ENCODE results near the gene HACL1.
"Not testable (repeated sequence)": the region's sequence is repeated elsewhere in the genome, so short reads cannot be mapped to it uniquely, and the experiment has no call there.

Gene HACL1

DNA sequence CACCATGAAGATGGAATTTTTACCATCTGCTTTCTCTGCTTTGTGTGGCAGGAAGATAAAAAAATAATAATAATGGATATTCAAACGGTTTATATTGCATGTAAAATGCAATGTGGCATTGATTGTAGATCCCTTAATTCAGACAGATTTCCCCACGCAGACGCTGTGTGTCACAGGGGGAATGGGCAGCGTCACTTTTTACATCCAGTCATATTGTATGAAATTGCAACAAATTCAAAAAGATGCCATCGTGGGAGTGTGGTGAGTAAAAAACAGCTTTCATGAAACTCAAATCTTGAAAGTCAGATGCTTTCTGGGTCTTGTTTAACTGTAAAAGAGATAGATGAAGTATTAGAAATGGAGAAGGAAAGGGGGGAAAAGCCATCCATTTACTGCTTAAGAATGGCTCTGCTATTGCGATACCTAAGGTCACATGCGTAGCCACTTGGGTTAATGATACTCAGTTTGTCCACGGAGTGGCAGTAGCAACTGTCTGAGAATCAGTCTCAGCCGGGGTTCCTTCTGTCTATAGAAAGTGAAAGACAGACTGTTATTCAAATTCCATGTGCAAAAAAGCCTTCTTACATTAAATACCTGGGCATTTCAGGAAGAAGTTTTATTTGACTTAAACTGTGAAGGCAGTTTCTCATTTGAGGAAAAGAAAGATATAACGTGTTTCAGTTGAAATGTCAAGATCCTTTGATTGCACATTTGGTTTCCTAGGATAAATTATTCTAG, 28.7 kb upstream of the HACL1 start:
- no peak for DNase-seq

DNA sequence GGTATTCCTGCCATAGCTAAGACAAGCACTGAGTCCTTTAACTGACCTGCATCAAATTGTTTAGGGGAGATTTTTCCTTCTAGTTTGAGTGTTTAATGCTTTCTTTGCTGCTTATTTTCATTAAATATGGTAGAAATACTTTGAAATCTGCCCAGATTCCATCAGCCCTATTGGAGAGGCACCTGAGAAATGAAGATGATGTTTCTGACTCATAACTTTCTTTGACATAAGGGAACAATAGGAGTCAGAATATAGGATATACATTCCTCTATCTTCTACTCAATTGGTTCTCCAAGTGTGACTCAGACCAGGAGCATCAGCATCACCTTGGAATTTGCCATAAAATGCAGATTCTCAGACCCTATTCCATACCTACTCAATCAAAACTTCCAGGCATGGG, 27.6 kb upstream of the HACL1 start:
- DNase-seq: no peak

DNA sequence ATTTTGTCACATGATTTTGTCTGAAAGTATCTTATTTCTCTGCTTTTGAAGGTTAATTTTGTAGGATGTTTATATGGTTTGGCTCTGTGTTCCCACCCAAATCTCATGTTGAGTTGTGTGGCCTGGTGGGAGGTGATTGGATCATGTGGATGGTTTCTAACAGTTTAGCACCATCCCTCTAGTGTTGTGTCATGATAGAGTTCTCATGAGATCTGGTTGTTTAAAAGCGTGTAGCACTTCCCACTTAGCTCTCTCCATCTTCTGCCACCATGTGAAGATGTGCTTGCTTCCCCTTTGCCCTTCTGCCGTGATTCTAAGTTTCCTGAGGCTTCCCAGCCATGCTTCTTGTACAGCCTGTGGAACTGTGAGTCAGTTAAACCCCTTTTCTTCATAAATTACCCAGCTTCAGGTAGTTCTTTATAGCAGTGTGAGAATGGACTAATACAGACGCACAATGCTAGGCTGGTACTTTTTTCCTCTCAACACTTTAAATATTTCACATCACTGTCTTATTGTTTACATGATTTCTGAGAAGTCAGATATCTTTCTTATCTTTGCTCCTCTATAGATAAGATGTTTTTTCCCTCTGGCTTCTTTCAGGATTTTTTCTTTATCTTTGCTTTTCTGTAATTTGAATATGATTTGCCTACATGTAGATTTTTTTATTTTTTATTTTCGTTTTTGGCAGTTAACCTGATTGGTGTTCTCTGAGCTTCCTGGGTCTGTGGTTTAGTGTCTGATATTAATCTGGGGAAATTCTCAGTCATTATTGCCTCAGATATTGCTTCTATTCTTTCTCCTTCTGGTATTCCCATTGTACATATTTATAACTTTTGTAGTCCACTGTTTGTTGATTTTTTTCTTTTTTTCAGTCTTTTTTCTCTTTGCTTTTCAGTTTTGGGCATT, 22.4 kb upstream of the HACL1 start:
- DNase-seq: no peak

DNA sequence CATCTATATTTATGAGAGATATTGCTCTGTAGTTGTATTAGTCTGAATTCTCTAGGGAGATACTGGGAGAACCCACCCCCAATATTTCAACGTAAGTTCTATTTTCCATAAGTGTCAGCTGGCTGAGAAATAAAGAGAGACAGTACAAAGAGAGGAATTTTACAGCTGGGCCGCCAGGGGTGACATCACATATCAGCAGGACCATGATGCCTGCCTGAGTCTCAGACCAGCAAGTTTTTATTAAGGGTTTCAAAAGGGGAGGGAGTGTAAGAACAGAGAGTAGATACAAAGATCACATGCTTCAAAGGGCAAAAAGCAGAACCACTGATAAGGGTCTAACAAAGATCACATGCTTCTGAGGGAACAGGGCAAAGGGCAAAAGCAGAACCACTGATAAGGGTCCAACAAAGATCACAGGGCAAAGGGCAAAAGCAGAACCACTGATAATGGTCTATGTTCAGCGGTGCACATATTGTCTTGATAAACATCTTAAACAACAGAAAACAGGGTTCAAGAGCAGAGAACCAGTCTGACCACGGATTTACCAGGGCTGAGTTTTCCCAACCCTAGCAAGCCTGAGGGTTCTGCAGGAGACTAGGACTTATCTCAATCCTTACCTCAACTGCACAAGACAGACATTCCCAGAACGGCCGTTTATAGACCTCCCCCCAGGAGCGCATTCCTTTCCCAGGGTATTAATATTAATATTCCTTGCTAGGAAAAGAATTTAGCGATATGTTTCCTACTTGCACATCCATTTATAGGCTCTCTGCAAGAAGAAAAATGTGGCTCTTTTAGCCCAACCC, 18.5 kb upstream of the HACL1 start:
- DNase-seq: not testable (repeated sequence)

DNA sequence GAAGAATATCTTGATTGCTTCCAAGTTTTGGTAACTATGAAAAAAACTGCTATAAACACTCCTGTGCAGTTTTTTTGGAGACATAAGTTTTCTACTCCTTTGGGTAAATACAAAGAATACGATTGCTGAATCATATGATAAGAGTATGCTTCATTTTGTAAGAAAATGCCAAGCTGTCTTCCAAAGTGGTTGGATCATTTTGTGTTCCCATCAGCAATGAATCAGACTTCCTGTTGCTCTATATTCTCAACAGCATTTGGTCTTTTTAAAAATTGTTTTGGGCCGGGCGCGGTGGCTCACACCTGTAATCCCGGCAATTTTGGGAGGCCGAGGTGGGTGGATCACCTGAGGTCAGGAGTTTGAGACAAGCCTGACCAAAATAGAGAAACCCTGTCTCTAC, 14.7 kb upstream of the HACL1 start:
- DNase-seq: no peak

DNA sequence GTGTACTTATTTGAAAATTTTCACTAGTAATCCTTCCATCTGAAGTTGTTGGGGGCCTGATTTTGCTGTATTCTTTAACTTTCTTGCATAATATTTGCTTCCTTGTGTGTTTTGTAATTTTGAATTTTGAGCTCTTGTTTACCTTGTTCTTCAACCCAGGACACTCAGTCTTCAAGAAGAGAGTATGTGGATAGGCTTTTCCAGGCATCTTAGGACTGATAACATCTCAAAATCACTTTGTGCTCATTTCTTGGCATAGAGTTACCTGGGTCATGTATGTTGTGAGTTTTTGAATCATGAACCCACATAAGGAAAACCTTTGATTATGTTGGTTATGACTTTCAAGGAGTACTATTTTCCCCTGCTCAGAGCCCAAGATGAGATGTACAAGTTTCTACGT, 13.6 kb upstream of the HACL1 start:
- no peak for DNase-seq

DNA sequence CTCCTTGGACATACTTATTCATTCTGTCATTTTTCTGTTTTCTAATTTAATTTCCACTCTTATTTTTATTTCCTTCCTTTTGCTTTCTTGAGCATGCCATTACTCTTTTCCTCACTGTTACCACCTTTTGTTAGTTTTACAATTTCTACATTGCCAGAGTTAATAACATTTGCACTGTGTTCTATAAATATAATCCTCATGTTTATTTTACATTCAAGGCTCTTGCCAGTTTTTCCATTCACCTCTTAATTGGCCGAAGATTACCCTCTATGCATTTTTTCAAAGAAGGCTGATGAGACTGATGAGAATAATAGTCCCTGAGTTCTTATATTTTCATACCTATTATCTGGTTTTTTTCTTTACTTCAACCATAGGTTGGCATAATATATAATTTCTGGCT, 10.6 kb upstream of the HACL1 start:
- no peak for DNase-seq

DNA sequence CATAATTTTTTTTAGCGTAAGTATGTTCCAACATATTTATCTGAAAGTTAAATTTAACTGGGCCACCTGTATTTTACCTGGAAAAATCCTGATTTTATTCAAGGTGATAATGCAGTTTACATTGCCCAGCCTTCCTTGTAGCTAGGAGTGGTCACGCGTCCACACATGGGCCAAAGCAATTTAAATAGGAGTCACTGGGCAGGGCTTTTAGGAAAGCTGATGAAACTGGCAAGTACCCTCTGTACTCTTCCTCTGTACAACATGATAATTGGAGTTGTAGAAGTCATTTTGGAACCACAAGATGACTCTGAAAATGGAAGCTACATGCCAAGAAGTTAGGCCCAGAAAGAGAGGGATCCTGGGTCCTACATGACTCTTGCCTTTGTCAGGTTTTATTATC, 9.6 kb upstream of the HACL1 start:
- DNase-seq: no peak

DNA sequence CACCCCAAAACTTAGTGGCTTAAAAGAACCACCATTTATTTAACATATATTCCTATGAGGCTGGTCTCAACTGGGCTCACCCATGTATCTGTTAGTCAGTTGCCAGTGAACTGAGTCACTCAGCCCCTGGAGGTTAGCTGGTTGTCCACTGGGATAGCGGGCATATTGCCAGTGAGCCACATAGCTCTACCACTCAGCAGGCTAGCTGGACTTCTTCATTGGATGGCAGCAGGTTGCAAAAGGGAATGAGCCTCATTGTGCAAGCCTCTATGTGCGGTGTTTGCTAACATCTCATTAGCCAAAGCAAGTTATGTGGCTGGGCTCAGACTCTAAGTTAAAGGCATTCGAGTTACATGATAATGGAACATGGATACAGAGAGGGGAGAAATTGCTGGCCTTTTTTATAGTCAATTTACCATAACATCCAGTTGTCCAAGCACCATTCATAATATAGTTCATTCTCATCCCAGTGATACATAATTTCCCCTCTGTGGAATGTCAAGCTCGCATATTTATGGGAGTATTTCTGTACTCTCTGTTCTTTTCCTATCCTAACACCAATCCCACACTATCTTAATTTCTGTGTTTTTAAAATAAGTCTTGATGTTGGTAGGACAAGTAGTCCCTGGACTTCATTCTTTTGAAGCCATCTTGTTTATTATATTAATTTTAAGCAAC, 8.9 kb upstream of the HACL1 start:
- no peak for DNase-seq

DNA sequence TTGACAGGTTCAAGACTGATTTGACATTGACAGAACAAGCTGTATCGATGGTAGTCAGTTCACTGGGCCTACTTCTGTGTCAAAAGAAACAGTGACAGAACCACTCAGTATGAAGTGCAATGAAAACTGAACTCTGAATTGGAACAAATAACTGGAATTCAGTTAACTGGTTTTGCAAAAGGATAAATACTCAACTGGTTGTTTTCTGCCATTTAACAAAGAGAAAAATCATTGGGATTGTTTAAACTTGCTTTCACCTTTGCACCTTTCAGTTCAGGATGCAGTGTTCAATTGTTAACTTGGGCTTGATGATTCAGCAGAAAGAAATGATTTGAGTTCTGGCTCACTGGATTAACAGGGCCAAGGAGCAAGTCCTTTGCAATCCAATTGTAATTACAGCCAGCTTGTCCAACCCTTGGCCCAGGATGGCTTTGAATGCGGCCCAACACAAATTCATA, 5.1 kb upstream of the HACL1 start:
- no peak for DNase-seq

DNA sequence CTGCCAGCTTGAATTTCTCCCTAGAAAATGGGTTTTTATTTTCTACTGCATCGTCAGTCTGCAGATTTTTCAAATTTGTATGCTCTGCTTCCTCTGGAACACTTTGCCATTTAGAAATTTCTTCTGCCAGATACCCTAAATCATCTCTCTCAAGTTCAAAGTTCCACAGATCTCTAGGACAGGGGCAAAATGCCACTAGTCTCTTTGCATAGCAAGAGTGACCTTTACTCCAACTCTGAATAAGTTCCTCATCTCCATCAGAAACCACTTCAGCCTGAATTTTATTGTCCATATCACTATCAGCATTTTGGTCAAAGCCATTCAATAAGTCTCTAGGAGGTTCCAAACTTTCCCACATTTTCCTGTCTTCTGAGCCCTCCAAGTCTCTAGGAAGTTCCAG, 3.2 kb upstream of the HACL1 start:
- DNase-seq: not testable (repeated sequence)

DNA sequence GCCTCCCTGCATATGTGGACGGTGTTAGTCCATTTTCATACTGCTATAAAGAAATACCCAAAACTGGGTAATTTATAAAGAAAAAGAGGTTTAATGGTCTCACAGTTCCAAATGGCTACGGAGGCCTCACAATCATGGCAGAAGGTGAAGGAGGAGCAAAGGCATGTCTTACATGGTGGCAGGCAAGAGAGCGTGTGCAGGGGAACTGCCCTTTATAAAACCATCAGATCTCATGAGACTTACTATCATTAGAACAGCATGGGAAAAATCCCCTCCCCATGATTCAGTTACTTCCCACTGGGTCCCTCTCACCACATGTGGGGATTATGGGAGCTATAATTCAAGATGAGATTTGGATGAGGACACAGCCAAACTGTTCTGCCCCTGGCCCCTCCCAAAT, 1.4 kb upstream of the HACL1 start:
- DNase-seq: not testable (repeated sequence)

DNA sequence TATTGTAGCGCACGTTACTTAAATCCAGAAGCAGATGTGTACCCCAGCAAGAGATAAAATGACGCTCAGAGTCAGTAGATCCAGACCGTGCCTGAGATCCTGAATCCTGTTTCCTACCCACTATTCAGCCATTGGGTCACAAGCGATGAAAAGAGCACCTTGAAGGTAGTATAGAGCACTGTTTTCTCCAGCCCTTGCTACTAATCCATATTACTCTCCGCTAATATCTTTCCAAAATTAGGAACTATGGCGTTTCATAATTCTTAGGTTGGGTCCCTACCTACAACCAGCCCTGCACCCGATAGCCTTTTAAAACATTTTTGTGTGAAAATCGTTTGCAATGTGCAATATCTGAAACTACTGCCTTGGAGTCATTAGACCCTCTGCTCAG, 772 bp upstream of the HACL1 start:
- no peak for DNase-seq

DNA sequence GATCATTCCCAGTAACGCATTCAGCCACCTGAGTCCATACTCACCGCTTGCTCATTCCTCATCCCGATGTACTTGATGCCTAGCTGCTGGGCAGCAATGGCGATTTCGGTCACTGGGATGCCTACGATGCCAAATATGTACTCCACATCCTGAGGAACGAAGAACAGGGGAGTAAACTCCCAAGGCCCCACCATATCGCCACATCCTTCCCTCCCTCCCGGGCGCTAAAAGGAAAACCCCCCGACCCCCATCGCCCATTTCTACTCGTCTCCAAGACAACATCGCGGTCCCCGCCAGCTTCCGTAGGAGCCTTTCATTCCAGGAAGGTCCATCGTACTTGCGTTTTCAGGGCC, 347 bp downstream of the HACL1 start:
- no peak for DNase-seq

DNA sequence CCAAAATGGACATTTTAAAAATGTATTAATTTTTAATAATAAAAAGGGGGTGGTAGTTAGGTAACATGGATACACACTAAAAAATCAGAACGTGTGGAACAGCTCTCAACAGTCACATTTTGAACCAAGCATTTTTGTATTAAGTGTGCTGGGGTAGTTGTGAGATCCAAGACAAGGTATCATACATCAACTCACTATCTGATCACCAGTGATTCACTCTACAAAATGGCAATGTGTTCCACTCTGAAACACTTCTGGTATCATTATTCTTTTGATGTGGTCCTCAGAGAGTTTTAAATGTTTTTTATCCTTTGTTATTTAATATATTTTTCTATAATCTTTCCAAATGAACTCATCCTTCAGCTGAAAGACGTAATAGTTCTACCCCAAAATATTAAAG, 5.4 kb downstream of the HACL1 start:
- no peak for DNase-seq

DNA sequence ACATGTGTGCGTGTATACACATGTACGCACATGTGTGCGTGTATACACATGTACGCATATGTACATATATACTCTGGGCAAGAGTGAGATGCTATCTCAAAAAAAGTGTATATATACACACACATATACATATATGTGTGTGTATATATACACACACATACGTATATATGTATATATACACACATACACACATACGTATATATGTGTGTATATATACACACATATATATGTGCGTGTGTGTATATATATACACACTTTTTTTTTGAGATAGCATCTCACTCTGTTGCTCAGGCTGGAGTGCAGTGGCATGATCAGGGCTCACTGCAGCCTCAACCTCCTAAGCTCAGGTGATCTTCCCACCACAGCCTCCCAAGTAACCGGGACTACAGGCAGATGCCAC, 8.4 kb downstream of the HACL1 start:
- DNase-seq: no peak

DNA sequence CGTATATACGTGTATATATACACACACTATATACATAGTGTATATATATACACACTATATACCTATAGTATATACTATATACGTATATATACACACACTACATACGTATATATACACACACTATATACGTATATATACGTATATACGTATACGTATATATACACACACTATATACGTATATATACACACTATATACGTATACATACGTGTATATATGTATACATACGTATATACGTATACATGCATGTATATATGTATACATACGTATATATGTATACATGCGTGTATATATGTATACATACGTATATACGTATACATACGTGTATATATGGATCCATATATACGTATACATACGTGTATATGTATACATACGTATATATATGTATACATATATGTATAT, 9.4 kb downstream of the HACL1 start:
- DNase-seq: no peak

DNA sequence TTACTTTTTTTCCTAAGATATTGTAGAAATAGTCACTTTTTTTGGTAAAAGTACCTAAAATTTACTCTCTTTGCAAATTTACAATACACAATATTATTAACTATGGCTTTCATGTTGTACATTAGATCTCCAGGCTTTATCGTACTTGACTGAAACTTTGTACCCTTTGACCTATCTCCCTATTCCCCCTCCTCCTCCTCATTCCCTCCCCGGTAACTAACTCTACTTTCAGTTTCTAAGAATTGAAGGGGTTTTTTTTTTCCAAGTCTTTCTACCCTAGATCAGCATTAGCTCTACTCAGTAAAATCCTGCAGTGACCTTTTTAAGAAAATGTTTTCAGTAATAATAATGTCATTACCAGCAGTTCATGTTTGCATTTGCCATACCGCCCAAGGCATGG, 10.1 kb downstream of the HACL1 start:
- DNase-seq: no peak

DNA sequence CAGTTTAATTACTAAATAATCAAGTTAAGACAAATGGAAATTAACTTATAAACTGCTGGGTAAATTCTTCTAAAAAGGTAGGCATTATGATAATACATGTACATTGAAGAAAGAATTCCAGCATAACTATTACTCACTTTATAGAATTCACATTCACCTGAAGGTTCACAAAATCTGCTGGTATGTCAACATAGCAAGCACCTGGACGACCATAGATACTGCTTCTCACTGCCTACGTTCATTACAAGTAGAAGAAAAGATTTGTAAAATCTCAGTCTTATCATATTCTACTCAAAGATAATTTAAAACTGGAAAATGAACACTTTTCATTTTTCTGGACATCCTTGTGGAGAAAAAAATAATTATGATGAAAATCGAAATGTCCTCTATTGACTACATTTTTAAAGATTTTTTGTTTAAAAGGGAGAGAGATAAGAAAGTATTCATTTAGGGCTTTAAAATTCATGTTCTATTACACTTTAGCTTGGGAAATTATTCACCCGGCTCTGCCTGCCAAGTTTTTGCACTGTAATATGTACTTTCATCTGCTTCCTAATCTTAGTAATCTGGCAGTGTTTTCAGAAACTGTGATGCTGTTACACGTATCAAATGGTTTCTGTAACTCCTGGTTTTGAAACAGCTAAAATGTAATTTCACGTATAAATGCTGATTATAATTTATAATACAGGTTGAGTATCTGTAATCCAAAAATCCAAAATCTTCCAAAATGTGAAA, 16.1 kb downstream of the HACL1 start:
- no peak for DNase-seq

DNA sequence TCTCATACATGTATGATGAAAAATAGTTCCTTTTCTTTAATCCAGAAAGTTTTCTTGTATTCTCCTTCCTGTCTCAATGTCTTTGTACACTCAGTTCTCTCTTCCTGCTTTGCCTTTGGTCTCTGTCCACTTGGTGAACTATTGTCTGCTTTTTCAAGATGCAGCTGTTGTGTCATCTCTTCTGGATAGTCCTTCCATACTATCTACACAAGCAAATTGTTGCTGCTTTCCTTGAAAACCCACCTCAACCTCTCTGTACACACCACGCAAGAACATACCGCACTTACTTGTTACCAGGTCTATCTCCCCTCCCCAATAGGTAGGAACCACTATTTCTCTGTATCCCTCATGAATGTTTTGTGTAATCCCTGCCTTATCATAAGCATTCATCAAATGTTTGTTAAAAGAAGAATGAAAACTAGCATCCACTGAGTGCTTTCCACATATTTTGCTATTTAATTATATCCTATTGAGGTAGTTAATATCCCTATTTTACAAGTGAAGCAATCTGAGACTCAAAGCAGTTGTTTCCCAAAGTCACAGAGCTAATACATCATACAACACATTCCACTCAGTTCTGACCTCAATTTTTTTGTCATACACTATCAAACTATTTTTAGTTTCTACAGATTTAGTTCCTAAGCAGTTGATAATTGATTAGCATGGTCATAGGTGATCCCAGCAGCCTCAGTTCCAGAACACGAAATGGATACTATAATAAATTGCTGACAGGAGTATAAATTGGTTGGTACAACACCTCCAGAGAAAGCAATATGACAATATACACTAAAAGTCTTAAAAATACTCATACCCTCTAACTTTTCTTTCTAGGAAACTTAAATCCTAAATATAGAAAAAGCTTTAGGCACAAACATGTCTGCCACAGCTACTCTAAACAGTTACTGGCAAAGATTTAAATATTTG, 19.6 kb downstream of the HACL1 start:
- DNase-seq: no peak

DNA sequence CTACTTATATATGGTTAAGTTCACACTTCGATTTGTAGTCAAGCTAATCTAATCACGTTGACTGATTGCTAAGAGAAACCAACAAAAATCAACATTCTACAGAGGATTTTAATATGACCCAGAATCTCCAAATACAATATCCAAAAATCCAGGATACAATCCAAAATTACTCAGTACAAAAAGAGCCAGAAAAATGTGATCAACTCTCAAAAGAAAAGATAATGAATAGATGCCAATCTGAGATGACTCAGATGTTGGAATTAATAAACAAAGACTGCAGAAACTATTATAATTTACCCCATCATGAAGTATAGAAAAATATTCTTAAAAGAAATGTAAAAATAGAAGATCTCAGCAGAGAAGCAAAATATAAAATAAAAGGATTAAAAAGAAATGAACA, 22.3 kb downstream of the HACL1 start:
- DNase-seq: no peak

Data from cortex of kidney (tissue), 1 donor.